Activated CD8-positive, alpha-beta memory T cell treated with anti-CD3 and anti-CD28 coated beads, Interleukin-2, amount 50 U/mL, for 4 hours (primary cell): Measurements from ENCODE around the gene CCDC81.
A peak's percentile ranks its signal among the peaks of the same experiment; 100 is the strongest.

Experiments
- DNase-seq: peaks from one replicate; pipeline ENCODE4 v3.0.0-alpha.2; 2020

CCDC81 gene

GRCh38 chr11:86442420-86442819 is 67.7 kb downstream of the CCDC81 start:
- DNase-seq = no peak

- DNase-seq = no peak
Observed at GRCh38 chr11:86442827-86443226, 68.1 kb downstream of the CCDC81 start.

- no peak for DNase-seq
Observed at GRCh38 chr11:86443415-86443814, 68.7 kb downstream of the CCDC81 start.

GRCh38 chr11:86444981-86445380 is 70.3 kb downstream of the CCDC81 start:
- DNase-seq = no peak

GRCh38 chr11:86446163-86446923 is 71.7 kb downstream of the CCDC81 start:
- DNase-seq = no peak

GRCh38 chr11:86446924-86447285 is 72.2 kb downstream of the CCDC81 start:
- DNase-seq = no peak

GRCh38 chr11:86447763-86448480 is 73.2 kb downstream of the CCDC81 start:
- DNase-seq = no peak

- no peak for DNase-seq
Observed at GRCh38 chr11:86449993-86450629, 75.4 kb downstream of the CCDC81 start.

GRCh38 chr11:86453290-86454030 is 78.8 kb downstream of the CCDC81 start:
- no peak for DNase-seq

GRCh38 chr11:86456075-86456939 is 81.6 kb downstream of the CCDC81 start:
- peak; percentile 71 for DNase-seq

- no peak for DNase-seq
Observed at GRCh38 chr11:86458294-86459001, 83.8 kb downstream of the CCDC81 start.

GRCh38 chr11:86459002-86459385 is 84.3 kb downstream of the CCDC81 start:
- DNase-seq = no peak

- DNase-seq = no peak
Observed at GRCh38 chr11:86459682-86460460, 85.2 kb downstream of the CCDC81 start.

GRCh38 chr11:86460461-86461385 is 86.0 kb downstream of the CCDC81 start:
- no peak for DNase-seq

GRCh38 chr11:86461892-86462291 is 87.2 kb downstream of the CCDC81 start:
- no peak for DNase-seq

- DNase-seq = no peak
Observed at GRCh38 chr11:86463120-86463519, 88.4 kb downstream of the CCDC81 start.

- DNase-seq = no peak
Observed at GRCh38 chr11:86463955-86464354, 89.3 kb downstream of the CCDC81 start.

- no peak for DNase-seq
Observed at GRCh38 chr11:86464509-86465221, 90.0 kb downstream of the CCDC81 start.

- DNase-seq = no peak
Observed at GRCh38 chr11:86468169-86468568, 93.5 kb downstream of the CCDC81 start.
